Measurements from ENCODE around the gene IL22RA2. TPM values are rescaled to one million over a fixed set of nuclear protein-coding genes. Genes with fewer than 3 reads are reported as not detected.

IL22RA2 gene
- total and polyA plus RNA-seq, 9 of the 15 experiments (the other 6 are each of a cell fraction or from before 2014, with no cell fraction given) = 0.03 TPM; not detected in 8

GRCh38 chr6:137213331-137213740 lies 39.9 kb upstream of the IL22RA2 start (continued):
- TF ChIP-seq CUX1 (CRISPR knock-in tag; IDR thresholded peaks at IDR 0.05) = no peak
- no peak for TF ChIP-seq LARP7 (IDR thresholded peaks at IDR 0.05)
- TF ChIP-seq CREM (IDR thresholded peaks at IDR 0.05; ENCODE audit: low read depth) = no peak
- TF ChIP-seq ILF3 (IDR thresholded peaks at IDR 0.05; ENCODE audit: borderline replicate concordance) = no peak
- no peak for TF ChIP-seq SP1 (CRISPR knock-in tag; IDR thresholded peaks at IDR 0.05)
- TF ChIP-seq CHAMP1 (IDR thresholded peaks at IDR 0.05) = peak; percentile 58; the same call in 1 of the 2 replicates
- no peak for TF ChIP-seq ZNF3 (CRISPR knock-in tag; IDR thresholded peaks at IDR 0.05)
- no peak; the same call in 1 of the 2 replicates for TF ChIP-seq ZKSCAN8 (CRISPR knock-in tag; IDR thresholded peaks at IDR 0.05)
- TF ChIP-seq PKNOX1 (IDR thresholded peaks at IDR 0.05) = peak; percentile 27; the same call in 1 of the 2 replicates
- no peak for TF ChIP-seq WHSC1 (IDR thresholded peaks at IDR 0.05; ENCODE audit: low read length)
- TF ChIP-seq SIN3B (IDR thresholded peaks at IDR 0.05; ENCODE audit: low read depth) = no peak
- no peak for TF ChIP-seq PYGO2 (tag; IDR thresholded peaks at IDR 0.05)
- TF ChIP-seq SMAD1 (IDR thresholded peaks at IDR 0.05; ENCODE audit: low read depth, low read length, partially characterized antibody) = no peak
- no peak for TF ChIP-seq YY1 (IDR thresholded peaks at IDR 0.05; ENCODE audit: borderline replicate concordance in 1 of 3, control insufficient read depth in 1 of 3, extremely low read depth in 1 of 3, insufficient read depth in 3 of 3, insufficient read length in 1 of 3, insufficient replicate concordance in 2 of 3, low read depth in 1 of 3, low read length in 2 of 3)
- TF ChIP-seq DNMT1 (IDR thresholded peaks at IDR 0.05) = no peak
- TF ChIP-seq SMARCA4 (IDR thresholded peaks at IDR 0.05) = peak; percentile 67
- no peak for TF ChIP-seq ZFP30 (CRISPR knock-in tag; IDR thresholded peaks at IDR 0.05; ENCODE audit: borderline replicate concordance)
- TF ChIP-seq ATF7 (IDR thresholded peaks at IDR 0.05) = no peak
- TF ChIP-seq KLF16 (IDR thresholded peaks at IDR 0.05) = 0 out of 2 replicates have a peak, but pooled peaks have one; percentile 5
- no peak for TF ChIP-seq ZNF354B (CRISPR knock-in tag; IDR thresholded peaks at IDR 0.05)
- TF ChIP-seq ARID2 (IDR thresholded peaks at IDR 0.05) = no peak
- no peak for TF ChIP-seq HSF4 (CRISPR knock-in tag; IDR thresholded peaks at IDR 0.05; ENCODE audit: borderline replicate concordance)
- TF ChIP-seq SNIP1 (IDR thresholded peaks at IDR 0.05; ENCODE audit: low read depth) = no peak

Measured in K562 (cell line).